HEK293 (cell line): ENCODE measurements around the gene TUBD1.
"Not testable (repeated sequence)": the region's sequence is repeated elsewhere in the genome, so short reads cannot be mapped to it uniquely, and the experiment has no call there.

Experiments used
- CTCF ChIA-PET: fragments of 350-600 bp; formaldehyde crosslinking; extraction: SDS; loops from one replicate; lab custom pipeline; 2021; ENCODE audit warnings: antibody characterized with exemption; lab: Yijun Ruan, JAX
- POLR2A ChIA-PET: fragments of 300-600 bp; formaldehyde crosslinking; extraction: SDS; loops from one replicate; lab custom pipeline; 2020; ENCODE audit warnings: antibody characterized with exemption, inconsistent platforms; lab: Yijun Ruan, JAX
- H3K27ac ChIP-seq: fragments of 200-500 bp; sonication (Bioruptor generic); 2 replicates; pipeline ENCODE4 v1.5.1; 2014; ENCODE audit warnings: low read depth, low read length, control low read depth, inconsistent platforms; ENCODE audit errors: extremely low read depth
- H3K36me3 ChIP-seq, 2 experiments: fragments of 200-500 bp in 1 of 2; sonication (Bioruptor generic) in 1 of 2; 1 replicate in 1 of 2; 2 replicates in 1 of 2; pipeline ENCODE4 v1.5.1; 2014 to 2017; ENCODE audit warnings: inconsistent platforms in 2 of 2, low read length in 2 of 2; ENCODE audit not compliant: control insufficient read depth in 2 of 2, insufficient read depth in 1 of 2
- H3K4me1 ChIP-seq: fragments of 200-500 bp; sonication (Bioruptor generic); 2 replicates; pipeline ENCODE4 v1.5.1; 2014; ENCODE audit warnings: mild to moderate bottlenecking, low read length, inconsistent platforms; ENCODE audit not compliant: control insufficient read depth, insufficient read depth
- H3K4me3 ChIP-seq: 2 replicates; pipeline ENCODE4 v1.5.1; 2011; ENCODE audit warnings: low read depth, mild to moderate bottlenecking, control low read depth, low read length, moderate library complexity
- H3K9me3 ChIP-seq: fragments of 200-500 bp; sonication (Bioruptor generic); 2 replicates; pipeline ENCODE4 v1.5.1; 2014; ENCODE audit warnings: low read depth, low read length, inconsistent platforms; ENCODE audit not compliant: control insufficient read depth, insufficient read depth
- BCL11B ChIP-seq: fragments of 450-650 bp; formaldehyde crosslinking; IDR thresholded peaks from 2 replicates; pipeline ENCODE4 v1.5.1; 2016; ENCODE audit warnings: low read depth, missing biosample characterization, missing genetic modification characterization
- GLI4 ChIP-seq: fragments of 450-650 bp; formaldehyde crosslinking; IDR thresholded peaks from 2 replicates; pipeline ENCODE4 v1.5.1; 2016; ENCODE audit warnings: missing biosample characterization, missing genetic modification characterization
- KLF1 ChIP-seq: fragments of 450-650 bp; formaldehyde crosslinking; IDR thresholded peaks from 2 replicates; pipeline ENCODE4 v1.5.1; 2016; ENCODE audit warnings: missing biosample characterization, missing genetic modification characterization
- OVOL3 ChIP-seq: fragments of 450-650 bp; formaldehyde crosslinking; IDR thresholded peaks from 2 replicates; pipeline ENCODE4 v1.5.1; 2016; ENCODE audit warnings: missing biosample characterization, missing genetic modification characterization
- PATZ1 ChIP-seq: fragments of 450-650 bp; formaldehyde crosslinking; IDR thresholded peaks from 2 replicates; pipeline ENCODE4 v1.5.1; 2016; ENCODE audit warnings: missing biosample characterization, missing genetic modification characterization
- PRDM2 ChIP-seq: fragments of 450-650 bp; formaldehyde crosslinking; IDR thresholded peaks from 2 replicates; pipeline ENCODE4 v1.5.1; 2016; ENCODE audit warnings: missing biosample characterization, missing genetic modification characterization, borderline replicate concordance
- TSHZ1 ChIP-seq: fragments of 450-650 bp; formaldehyde crosslinking; IDR thresholded peaks from 2 replicates; pipeline ENCODE4 v1.5.1; 2016; ENCODE audit warnings: missing biosample characterization, missing genetic modification characterization, borderline replicate concordance
- ZBTB21 ChIP-seq: fragments of 450-650 bp; formaldehyde crosslinking; IDR thresholded peaks from 2 replicates; pipeline ENCODE4 v1.5.1; 2017; ENCODE audit warnings: missing biosample characterization, missing genetic modification characterization
- ZBTB6 ChIP-seq: fragments of 450-650 bp; formaldehyde crosslinking; IDR thresholded peaks from 2 replicates; pipeline ENCODE4 v1.5.1; 2017; ENCODE audit warnings: missing biosample characterization, missing genetic modification characterization
- ZNF184 ChIP-seq: fragments of 450-650 bp; IDR thresholded peaks from 2 replicates; pipeline ENCODE4 v1.5.1; 2018; ENCODE audit warnings: missing biosample characterization, mild to moderate bottlenecking, missing genetic modification characterization
- ZNF274 ChIP-seq, 2 experiments: fragments of 200-500 bp in 1 of 2; fragments of 450-650 bp in 1 of 2; sonication (Bioruptor generic) in 1 of 2; formaldehyde crosslinking in 1 of 2; IDR thresholded peaks; 2 replicates each; pipeline versions ENCODE4 v1.5.1 to v1.6.1; 2014 to 2016; ENCODE audit warnings: borderline replicate concordance in 1 of 2, inconsistent platforms in 1 of 2, low read length in 1 of 2, missing biosample characterization in 1 of 2, missing genetic modification characterization in 1 of 2
- ZNF449 ChIP-seq: fragments of 450-650 bp; formaldehyde crosslinking; IDR thresholded peaks from 2 replicates; pipeline ENCODE4 v1.5.1; 2017; ENCODE audit warnings: missing biosample characterization, mild to moderate bottlenecking, missing genetic modification characterization, moderate library complexity
- ZNF501 ChIP-seq: fragments of 450-650 bp; formaldehyde crosslinking; IDR thresholded peaks from 2 replicates; pipeline ENCODE4 v1.5.1; 2016; ENCODE audit warnings: missing biosample characterization, missing genetic modification characterization
- ZNF514 ChIP-seq: fragments of 450-650 bp; formaldehyde crosslinking; IDR thresholded peaks from 2 replicates; pipeline ENCODE4 v1.5.1; 2016; ENCODE audit warnings: missing biosample characterization, missing genetic modification characterization
- ZNF544 ChIP-seq: fragments of 450-650 bp; formaldehyde crosslinking; IDR thresholded peaks from 2 replicates; pipeline ENCODE4 v1.5.0; 2017; ENCODE audit warnings: missing biosample characterization, missing genetic modification characterization
- ZXDB ChIP-seq: fragments of 450-650 bp; formaldehyde crosslinking; IDR thresholded peaks from 2 replicates; pipeline ENCODE4 v1.5.1; 2016; ENCODE audit warnings: missing biosample characterization, missing genetic modification characterization

Gene TUBD1

GRCh38 chr17:59829217-59830006 lies 63.3 kb downstream of the TUBD1 start (continued):
- TF ChIP-seq PATZ1: peak; percentile 26
- no peak for TF ChIP-seq ZNF544 (tag by site-specific recombination)
- no peak for TF ChIP-seq ZNF501
- TF ChIP-seq TSHZ1 (tag by site-specific recombination): peak; percentile 86

- peak overlapping the region; percentile 95 for H3K27ac ChIP-seq
- peaks cover 39% of the 10 kb centered on the region for H3K4me1 ChIP-seq
- H3K9me3 ChIP-seq, H3K36me3 ChIP-seq: not testable (repeated sequence)
- CTCF ChIA-PET: interaction anchor here (0.6 to 2.8 kb wide), 4 partner anchors 10 to 75 kb away, joined by 3 to 10 read pairs (median 6); no protein-coding TSS in a partner anchor
- POLR2A ChIA-PET: interaction anchor here (1.0 to 3.5 kb wide), 6 partner anchors 9 to 122 kb away, joined by 3 to 23 read pairs (median 8); partner anchors contain the start of genes PTRH2 and VMP1
- peak overlapping the region; percentile 4; the same call in 1 of the 2 replicates for H3K4me3 ChIP-seq
- TF ChIP-seq ZBTB6 (tag by site-specific recombination): peak; percentile 100
Observed at GRCh38 chr17:59828819-59829216, 63.9 kb downstream of the TUBD1 start.

- Histone ChIP-seq H3K9me3 (no peaks in the 10 kb centered on the region), H3K36me3 (no peaks in the 10 kb centered on the region; a peak in 1 of 3 replicates), H3K4me3 (no peak overlapping the region), H3K4me1 (peaks cover 39% of the 10 kb centered on the region), H3K27ac (peak overlapping the region; percentile 95)
- POLR2A ChIA-PET: interaction anchor here (0.9 to 3.5 kb wide), 6 partner anchors 9 to 121 kb away, joined by 3 to 23 read pairs (median 6); partner anchors contain the start of genes PTRH2 and VMP1
- CTCF ChIA-PET: interaction anchor here (0.5 to 2.8 kb wide), 7 partner anchors 10 to 541 kb away, joined by 3 to 10 read pairs (median 4); no protein-coding TSS in a partner anchor
- TF ChIP-seq PRDM2 (tag by site-specific recombination): no peak
- no peak for TF ChIP-seq GLI4 (tag by site-specific recombination)
- no peak for TF ChIP-seq ZNF274 (IDR thresholded peaks at IDR 0.05; ENCODE audit: low read length)
- TF ChIP-seq ZNF274 (tag by site-specific recombination; IDR thresholded peaks at IDR 0.05; ENCODE audit: borderline replicate concordance): no peak
- no peak for TF ChIP-seq ZNF449
- TF ChIP-seq ZNF184 (tag by site-specific recombination): no peak
- TF ChIP-seq ZXDB (tag by site-specific recombination): no peak
- no peak for TF ChIP-seq BCL11B (tag by site-specific recombination)
- TF ChIP-seq OVOL3 (tag by site-specific recombination): no peak
- no peak for TF ChIP-seq KLF1 (tag by site-specific recombination)
- TF ChIP-seq ZNF514 (tag by site-specific recombination): no peak
- no peak for TF ChIP-seq ZBTB21 (tag by site-specific recombination)
Observed at GRCh38 chr17:59828478-59828760, 64.3 kb downstream of the TUBD1 start.
